ENCODE results near the gene CDC14B.

The CDC14B gene

DNA sequence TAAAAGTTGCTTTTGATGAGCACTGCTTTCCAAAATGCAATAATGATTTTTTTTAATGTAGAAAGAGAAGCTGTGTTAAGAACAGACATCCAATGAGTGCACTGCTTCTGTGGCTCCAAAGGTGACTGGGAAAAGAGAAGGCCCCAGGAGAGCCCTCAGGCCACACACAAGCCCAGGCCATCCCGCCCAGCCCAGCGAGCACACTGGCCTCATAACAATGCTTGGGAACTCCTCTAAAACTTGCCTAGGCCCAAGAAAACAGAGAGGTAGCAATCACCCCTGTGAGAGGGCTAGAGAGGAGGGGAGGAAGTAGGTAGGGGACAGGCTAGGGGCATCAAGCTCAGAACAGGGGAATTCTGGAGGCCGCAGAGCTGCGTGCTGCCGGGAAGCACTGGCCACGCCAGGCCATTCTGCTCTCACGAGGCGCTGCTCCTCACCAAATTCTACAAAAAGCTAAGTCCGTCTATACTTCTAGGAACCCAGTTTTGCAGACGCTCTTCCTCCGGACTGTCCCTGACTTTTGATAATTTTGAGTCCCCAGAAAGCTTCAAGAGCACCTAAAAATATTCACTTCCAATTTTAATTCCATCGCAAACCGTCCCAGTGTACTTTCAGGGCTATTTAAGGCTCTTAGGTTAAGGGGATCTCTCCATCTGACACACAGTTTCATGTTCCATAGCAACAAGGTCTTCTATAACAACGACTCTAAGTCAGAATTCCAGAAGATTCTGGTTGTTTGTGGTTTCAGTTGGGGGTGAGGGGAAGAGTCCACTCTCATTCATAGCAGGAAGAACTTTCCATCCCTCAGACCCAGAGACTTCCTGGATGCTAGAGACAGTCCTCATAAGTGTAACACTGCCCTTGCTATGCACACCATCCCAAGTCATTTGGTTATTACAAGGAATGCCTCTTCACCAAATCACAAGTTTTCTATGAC, 118.7 kb downstream of the CDC14B start:
- DNase-seq: no peak

DNA sequence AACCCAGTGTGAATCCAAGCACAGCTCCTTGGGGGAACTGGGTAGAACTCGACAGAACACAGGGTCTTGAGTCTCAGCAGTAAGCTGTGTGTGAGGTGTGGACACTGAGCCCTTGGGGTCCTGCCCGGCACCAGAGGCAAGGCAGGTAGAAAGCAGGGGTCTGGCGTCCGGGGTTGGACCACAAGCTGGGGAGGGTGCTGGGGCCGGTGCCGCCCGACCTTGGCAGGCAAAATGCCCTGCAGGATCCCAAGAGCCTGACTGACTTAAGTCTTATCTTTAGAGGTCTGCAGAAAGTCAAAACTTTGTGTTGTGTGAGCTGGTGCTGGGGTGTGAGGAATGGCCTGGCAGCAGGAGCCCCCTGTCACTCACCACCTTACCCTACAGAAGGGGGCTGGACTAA, 120.4 kb downstream of the CDC14B start:
- no peak for DNase-seq

DNA sequence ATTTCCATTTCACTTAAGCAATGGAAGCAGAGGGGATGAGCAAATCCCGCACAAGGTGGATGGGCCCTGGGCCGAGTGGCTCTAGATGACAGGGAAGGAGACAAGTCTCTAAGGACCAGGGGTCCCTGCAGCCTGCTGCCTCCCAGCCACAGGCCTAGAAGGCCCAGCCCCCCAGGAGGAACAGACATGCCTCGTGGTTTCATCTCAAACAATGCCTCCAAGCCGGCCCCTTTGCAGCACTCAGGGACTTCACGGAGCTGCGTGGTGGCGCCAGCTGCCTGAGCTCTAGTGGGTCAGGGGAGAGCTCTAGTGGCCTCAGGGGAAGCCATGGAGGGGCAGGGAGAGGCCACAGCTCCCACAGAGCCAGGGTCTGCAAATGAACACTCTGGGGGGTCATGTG, 120.8 kb downstream of the CDC14B start:
- DNase-seq: no peak

DNA sequence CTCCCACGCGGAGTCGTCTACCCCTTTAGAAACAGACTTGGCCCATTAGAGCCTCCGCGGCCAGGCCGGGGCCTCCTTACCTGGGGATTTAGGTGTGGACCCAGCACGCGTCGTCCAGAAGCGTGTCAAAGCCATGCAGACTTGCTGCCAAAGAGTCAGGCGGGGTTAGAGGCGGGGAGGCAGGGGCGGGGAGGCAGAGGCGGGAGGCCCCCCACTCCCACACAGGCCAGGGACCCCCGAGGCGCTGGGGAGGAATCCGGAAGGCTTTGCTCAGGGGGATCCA, 122.6 kb downstream of the CDC14B start:
- DNase-seq: no peak

DNA sequence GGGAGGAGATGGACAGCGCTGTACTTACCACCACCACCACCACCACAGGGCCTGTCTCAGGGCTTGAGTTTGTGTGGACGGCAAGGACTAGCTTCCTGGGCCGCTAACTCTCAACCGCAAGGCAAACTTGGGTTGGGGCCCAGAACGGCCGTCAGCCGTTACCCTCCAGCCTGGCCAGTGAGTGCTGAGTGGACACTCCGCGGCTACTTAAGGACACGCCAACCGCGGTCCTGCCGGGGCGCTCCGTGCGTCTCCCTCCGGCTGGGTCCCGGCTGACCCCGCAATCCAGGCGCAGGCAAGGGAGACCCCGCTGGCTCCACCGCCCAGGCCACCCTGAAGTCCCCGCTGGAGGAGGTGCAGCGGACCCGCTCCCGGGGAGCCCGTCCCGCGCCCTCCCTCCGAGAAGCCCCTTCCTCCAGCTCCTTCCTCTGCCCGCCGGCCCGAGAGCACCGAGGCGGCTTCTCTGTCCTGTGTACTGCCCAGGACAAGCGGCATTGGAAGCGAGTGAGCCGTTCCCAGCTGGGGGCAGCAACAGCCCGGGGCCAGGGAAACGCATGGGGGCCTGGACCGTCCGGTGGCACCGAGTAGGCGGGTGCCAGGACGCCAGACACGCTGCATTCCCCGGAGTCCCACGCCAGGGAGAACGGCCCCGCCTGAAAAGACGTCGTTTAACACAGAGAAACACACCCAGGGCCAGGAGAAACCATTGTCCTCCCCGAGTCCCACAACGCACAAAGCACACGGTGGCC, 123.1 kb downstream of the CDC14B start:
- no peak for DNase-seq

DNA sequence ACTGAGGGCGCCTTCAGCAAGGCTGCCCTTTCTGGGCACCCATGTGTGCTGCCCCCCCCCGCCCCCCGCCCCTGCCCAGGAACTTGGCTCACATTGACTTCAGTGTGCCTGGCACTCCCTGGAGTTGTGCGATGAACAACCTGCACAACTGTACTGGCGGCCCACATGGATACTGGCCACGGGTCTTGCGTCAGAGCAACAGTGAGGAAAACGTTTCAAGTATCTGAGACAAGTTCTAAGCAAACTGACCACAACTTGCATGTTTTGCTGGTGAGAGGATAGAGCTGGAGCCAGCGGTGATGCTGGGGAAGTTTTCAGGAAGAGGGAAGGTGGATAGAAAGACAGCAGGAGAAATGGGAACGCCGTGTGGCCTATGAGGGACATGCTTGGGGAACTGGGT, 124.3 kb downstream of the CDC14B start:
- DNase-seq: no peak

DNA sequence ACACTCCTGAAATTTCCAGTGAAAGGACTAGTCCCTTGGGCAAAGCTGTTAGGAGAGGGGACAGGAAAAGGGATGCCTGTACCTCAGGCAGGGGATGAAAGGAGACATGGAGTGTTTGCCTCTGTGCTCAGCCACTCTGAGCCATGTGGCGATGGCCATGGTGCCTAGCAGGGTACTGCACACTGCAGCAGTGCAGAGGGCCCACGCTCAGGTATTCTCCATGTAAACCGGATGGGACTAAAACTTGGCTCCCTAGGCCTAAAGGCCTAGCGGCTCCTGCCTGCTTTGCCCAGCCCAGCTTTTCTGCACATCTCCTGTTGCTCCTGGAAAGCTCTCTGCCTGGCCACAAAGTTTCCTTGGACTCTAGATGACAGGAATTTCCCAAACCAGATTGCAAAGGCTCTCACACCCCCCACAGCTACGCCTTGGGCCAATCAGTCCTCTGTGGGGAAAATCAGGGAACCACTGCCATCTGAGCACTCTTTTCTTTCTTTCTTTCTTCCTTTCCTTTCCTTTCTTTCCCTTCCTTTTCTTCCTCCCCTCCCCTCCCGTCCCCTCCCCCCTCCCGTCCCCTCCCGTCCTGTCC, 125.3 kb downstream of the CDC14B start:
- DNase-seq: no peak

DNA sequence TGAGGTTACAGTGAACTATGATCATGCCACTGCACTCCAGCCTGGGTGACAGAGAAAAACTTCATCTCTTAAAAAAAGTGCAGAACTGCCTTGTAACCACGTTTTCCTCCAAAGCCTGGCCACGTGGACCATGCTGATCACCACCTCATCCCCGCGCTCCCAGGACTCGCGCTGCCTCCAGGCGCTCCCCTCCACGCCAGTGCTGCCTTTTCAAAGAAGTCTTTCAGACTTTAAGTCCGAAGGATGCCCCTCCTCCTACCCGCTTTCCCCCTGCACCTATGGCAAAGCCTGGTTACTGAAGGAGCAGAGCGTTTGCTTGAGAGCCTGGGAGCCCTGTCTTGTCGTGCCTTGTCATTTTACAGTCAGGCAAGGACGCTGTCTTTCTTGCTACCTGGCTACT, 125.9 kb downstream of the CDC14B start:
- no peak for DNase-seq

DNA sequence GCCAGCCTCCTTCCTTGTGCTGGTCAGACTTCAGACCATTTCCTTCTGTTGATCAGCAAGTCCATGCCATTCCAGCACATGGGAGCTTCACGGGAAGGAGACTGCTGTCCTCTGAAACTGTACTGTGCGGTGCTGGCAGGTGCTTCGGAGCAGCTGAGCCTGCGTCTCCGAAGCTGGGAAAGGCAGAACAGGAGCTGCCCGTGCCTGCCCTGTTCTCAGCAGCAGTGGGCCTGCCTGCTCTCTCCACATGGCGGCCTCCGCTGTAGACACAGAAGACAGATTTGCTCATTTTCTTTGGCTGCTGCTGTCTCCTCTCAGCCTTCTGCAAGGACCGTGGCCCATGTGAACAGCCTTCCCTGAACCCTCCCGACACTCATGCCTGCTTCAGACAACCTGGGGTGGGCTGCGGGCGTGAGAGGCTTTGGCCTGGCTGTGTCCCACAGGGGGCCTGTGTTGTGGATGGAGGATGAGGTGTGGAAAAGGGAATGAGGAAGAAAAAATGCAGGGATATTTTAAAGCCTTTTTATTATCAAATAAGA, 126.6 kb downstream of the CDC14B start:
- DNase-seq: no peak

DNA sequence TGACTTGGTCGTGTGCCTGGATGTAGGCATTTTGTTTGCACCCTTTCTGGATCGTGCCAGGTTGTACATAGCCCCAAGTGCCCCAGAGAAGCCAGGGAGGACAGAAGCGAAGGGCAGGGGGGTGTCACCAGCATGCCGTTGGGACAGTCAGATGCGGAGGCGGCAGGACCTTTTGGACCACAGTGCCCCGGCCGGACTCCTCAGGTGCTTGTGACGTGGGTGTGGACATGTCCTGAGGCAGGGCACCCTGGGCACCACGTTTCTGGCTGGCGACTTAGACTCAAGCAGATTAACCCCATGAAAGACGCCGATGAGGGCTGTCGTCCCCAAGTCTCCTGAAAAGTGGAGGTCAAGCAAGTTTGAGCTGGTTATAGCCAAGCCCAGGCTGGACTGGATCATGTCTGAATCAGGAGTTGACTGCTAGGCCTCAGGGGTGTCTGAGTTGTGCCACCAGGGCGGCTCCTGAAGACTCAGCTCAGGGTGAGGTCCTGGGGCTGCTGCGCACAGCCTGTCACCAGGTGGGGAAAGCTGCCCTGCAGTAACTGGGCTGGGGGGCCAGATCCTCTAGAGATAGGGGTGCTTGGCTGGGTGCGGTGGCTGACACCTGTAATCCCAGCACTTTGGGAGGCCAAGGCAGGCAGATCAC, 127.6 kb downstream of the CDC14B start:
- no peak for DNase-seq

DNA sequence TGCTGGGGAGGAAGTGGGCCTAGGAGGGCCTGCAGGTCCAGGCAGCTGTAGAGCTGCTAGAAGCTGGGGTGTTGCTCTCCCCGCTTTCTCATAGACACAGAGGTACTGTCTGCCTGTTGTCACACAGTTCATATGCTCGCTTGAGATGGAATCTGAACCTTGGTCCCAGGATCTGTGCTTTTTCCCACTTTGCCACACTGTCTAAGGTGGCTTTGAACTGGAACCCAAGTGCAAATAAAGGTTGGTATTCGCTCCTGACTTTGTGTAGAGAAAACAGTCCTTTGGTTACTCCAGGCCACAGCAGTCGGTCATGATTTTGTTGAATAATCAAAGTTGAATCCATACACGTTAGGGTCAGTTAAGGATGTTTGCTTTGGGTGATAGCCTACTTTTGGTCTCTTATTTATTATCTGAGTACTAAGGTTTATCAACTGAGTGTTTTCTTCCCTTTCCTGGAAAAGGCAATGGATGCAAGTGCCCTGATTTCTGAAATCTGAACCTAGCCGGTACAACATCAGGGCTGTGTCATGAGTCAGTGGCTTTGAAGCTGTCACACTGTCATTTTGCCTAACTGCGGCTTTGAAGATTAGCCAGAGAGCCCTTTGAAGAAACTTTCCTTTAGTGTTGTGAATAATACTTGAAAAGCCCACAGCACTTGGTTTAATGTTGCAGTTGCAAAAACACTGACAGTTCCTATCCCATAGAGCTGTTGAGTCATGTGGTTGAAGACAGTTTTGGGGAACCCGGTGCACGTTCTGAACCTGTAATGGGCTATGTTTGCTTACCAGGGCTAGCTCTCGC, 128.4 kb downstream of the CDC14B start:
- no peak for DNase-seq

DNA sequence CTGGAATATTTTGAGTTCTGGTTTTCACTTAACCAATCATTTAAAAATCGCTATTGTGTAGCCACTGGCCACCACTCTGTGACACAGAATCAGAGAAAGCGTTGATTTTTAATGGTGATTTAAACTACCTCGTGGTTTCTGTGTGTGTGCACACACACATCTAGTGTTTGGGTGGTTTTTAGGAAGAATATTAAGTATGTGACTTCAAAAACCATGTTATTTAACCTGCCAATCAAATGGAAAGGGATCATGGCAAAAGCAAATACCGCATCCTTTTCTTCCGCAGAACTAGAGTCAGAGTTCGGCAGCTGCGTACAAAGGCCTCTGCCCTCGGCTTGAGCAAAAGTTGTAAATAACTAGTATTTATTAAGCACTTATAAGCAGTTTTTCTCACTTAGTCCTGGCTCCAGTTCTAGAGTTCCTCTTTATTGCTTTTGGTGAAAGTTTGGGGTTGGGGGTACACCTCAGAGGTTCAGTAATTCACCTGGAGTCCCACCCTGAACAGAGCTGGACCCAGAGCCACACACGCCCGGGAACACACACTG, 129.0 kb downstream of the CDC14B start:
- no peak for DNase-seq

DNA sequence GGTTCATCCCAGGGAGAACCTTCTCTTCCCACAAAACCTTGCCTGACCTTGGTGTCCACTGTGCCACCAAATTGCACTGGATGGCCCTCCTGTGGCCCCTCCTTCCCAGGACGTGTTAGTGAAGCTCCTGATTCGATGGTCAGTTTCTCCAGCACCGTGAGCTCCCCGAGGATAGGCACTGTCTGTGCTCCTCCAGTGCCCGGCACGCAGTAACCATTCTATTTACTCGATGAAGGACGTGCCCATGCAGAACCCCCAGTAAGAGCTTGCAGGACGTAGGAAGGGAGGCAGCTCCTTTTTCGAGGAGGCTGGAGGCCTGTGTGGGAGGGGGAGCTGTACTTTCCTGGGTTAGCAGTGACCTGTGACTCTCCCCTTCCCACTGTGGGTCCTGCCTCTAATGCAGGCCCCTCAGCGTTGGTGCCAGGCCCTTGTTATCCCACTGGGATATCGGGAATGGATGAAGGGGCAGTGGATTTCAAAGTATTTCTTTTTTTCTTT, 130.1 kb downstream of the CDC14B start:
- DNase-seq: no peak

DNA sequence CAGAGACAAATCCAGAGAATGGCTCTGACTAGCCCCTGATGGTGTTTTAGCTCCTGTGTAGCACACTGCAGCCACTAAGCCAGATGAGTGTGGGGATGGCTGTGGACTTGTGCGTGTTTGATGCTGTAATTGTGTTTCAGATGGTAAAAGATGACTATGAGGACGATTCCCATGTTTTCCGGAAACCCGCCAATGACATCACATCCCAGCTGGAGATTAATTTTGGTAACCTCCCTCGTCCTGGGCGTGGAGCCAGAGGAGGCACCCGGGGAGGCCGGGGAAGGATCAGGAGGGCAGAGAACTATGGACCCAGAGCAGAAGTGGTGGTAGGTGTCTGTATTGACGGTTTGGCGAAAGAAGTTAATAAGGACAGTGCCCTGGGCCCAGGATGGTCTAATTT, 131.7 kb downstream of the CDC14B start:
- no peak for DNase-seq

DNA sequence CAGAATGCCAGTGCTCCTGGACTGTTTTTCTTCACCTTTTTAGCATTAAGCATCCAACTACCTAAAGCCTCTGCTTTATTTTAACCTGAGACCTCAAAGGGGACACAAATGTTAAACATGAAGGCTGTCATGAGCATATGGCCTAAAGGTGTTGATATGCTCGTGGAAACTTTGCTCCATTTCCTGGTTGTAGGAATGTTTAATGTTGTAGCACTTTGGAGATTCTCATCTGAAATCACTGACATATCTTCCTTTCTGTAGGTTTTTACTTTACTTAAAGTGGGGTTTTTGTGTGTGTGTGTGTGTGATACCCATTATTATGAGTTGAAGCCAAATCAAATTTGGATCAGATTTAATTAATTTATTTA, 132.6 kb downstream of the CDC14B start:
- DNase-seq: no peak

DNA sequence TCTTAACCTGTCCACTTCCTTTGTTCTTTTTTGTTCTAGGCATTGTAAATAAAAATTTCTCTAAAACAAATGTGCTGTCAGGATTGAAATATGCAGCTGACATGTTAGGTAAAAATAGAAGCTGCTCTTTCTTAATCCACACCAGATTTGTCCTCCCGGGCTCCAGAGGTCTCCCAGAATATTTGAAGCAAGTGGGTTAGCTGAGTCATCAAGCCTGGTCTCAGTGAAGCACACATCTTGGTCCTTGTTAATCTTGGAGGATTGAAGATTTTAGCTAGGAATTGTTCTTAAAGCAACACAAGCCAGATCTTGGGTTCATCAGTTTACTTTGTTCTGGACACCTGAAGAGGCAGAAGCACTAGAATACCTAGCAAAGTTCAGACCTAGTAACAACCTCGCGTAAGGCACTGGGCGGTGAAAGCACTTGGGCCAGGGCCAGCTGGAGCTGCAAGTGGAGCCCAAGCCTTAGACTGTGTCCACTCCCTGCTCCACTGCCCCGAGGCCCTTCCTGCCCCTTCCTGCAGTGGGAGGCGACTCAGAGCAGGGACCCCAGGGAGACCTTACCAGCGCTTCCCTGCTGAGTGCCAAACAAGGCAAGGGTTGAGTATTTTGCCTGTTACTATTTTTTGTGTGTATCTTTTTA, 133.1 kb downstream of the CDC14B start:
- no peak for DNase-seq

DNA sequence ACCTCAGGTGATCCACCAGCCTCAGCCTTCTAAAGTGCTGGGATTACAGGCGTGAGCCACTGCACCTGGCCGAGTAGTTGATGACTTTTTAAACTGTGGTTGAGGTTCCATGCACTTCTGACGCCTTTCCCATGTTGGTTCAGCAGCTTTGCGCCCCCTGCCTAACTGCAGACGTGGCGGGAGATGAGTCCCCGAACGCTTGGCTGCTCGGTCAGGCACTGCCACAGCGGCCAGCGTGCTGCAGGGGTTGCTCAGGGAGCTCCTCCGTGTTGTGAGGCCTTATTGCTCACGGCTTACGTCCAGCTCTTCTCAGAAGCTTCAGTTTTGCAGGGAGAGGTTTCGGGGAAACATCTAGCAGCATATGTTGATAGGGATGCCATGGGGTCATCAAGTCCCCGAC, 134.4 kb downstream of the CDC14B start:
- DNase-seq: no peak

DNA sequence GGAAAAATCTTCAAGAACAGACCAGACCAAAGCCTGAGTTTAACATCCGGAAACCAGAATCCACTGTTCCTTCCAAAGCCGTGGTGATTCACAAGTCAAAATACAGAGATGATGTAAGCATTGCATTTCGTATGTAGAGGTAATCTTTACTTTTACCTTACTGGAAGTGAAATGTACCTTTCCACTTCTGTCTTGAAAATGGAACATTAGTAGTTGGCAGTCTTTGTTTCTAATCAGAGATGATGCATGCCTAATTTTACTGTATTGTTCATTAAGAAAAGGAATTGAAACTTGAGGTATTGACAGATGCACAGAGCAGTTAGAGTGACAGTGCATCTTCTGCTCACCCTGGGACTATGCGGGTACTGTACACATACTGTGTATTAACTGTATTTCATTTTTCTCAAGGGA, 135.1 kb downstream of the CDC14B start:
- no peak for DNase-seq

DNA sequence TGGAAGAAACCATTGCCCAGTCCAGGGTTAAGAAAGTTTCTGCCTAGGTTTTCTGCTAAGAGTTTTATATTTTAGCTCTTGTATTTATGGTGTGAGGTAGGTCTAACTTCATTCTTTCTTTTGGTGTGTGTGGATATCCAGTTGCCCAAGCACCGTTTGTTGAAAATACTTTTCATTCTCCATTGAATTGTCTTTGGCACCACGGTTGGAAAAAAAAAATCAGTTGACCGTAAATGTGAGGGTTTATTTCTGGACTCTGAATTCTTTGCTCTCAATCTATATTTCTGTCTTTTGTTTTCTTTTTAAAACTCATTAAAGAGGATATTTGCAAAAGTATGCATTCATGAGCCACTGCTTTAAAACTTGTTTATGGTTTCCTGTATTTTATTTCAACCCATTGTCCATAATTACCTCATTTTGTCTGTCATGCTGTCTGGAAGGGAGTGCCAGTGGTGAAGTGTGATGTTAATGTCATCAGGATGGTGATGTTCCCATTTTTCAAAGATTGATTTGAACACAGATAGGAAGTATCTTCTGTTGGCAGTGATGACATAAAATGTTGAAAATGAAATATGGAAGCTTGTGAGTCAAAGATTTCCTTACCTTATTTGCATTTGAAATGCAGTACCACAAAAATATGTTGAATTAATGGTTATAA, 135.8 kb downstream of the CDC14B start:
- no peak for DNase-seq

DNA sequence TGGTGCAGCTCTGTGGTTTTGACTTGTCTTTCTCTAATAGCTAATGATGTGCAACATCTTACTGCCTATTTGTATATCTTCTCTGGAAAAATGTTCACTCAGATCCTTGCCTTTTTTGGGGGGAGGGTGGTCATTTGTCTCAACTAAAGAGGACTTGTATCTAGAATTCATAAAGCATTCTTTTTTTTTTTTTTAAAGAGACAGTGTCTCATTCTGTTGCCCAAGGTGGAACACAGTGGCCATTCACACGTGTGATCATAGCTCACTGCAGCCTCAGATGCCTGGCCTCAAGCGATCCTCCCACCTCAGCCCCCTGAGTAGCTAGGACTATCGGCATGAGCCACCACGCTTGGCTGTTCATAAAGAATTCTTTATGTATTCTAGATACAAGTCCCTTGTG, 136.4 kb downstream of the CDC14B start:
- DNase-seq: no peak

DNA sequence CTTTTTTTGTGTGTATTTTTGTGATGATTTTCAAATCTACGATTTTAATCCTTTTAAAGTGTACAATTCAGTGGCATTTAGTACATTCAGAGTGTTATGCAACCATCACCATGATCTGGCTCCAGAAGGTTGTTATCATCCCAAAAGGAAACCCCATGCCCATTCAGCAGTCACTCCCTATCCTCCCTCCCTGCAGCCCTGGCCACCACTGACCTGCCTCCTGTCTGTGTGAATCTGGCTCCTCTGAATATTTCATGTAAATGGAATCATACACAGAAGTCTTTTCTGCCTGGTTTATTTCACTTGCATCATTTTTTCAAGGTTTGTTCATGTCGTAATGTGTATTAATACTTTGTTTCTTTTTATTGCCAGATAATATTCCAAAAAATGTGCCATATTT, 137.2 kb downstream of the CDC14B start:
- no peak for DNase-seq
